SU-DHL-6 (cell line): ENCODE measurements around the gene LAPTM5.

Source experiments
- H2AFZ ChIP-seq: fragments of 200-600 bp; sonication (generic); 2 replicates; pipeline ENCODE4 v1.6.1; 2014; ENCODE audit warnings: low read depth, mild to moderate bottlenecking, moderate library complexity, mixed read lengths, antibody characterized with exemption, low read length; ENCODE audit not compliant: severe bottlenecking
- H3F3A ChIP-seq: fragments of 200-600 bp; shearing (Covaris generic); 2 replicates; pipeline ENCODE4 v1.6.0; 2016; ENCODE audit warnings: antibody characterized with exemption, mild to moderate bottlenecking; ENCODE audit not compliant: insufficient read depth
- H3K27ac ChIP-seq: fragments of 200-600 bp; sonication (generic); 2 replicates; pipeline ENCODE4 v1.5.1; 2016; ENCODE audit warnings: low read depth, mild to moderate bottlenecking, low read length, moderate library complexity, mixed read lengths
- H3K27me3 ChIP-seq: fragments of 200-600 bp; sonication (generic), shearing (Covaris generic); 2 replicates; pipeline ENCODE4 v1.6.0; 2014; ENCODE audit warnings: mild to moderate bottlenecking, low read length
- H3K36me3 ChIP-seq: fragments of 200-600 bp; sonication (generic); 2 replicates; pipeline ENCODE4 v1.6.1; 2014; ENCODE audit warnings: mild to moderate bottlenecking, low read length, mixed read lengths
- H3K4me2 ChIP-seq: fragments of 300-600, 200-600 bp; shearing (Covaris generic), sonication (generic); 2 replicates; pipeline ENCODE4 v1.6.0; 2014; ENCODE audit warnings: low read length, low read depth, mild to moderate bottlenecking; ENCODE audit not compliant: poor library complexity, severe bottlenecking
- H3K4me3 ChIP-seq: fragments of 200-600 bp; sonication (generic); 2 replicates; pipeline ENCODE4 v1.5.1; 2014; ENCODE audit warnings: antibody characterized with exemption, low read length, mild to moderate bottlenecking, mixed read lengths; ENCODE audit not compliant: insufficient read depth, poor library complexity, severe bottlenecking
- H3K79me2 ChIP-seq: fragments of 200-600 bp; sonication (generic); 2 replicates; pipeline ENCODE4 v1.6.1; 2014; ENCODE audit warnings: mild to moderate bottlenecking, low read length, moderate library complexity; ENCODE audit not compliant: insufficient read depth
- H3K9ac ChIP-seq: fragments of 200-600 bp; sonication (generic); 2 replicates; pipeline ENCODE4 v1.7.0; 2014; ENCODE audit warnings: mild to moderate bottlenecking, low read length
- H3K9me2 ChIP-seq: fragments of 200-600 bp; sonication (generic); replicated peaks from 2 replicates; pipeline ENCODE4 v1.6.1; 2014; ENCODE audit warnings: low read length; ENCODE audit not compliant: insufficient read depth
- H3K9me3 ChIP-seq: fragments of 200-600 bp; sonication (generic); 2 replicates; pipeline ENCODE4 v1.6.1; 2014; ENCODE audit warnings: low read length, mixed read lengths; ENCODE audit not compliant: insufficient read depth
- H4K20me1 ChIP-seq: fragments of 200-600 bp; sonication (generic); 2 replicates; pipeline ENCODE4 v1.6.1; 2014; ENCODE audit warnings: low read depth, mild to moderate bottlenecking, antibody characterized with exemption, low read length, moderate library complexity, mixed read lengths
- EZH2phosphoT487 ChIP-seq: fragments of 200-600 bp; sonication (generic), shearing (Covaris generic); conservative IDR thresholded peaks from 2 replicates; pipeline ENCODE4 v1.6.1; 2018; ENCODE audit warnings: mild to moderate bottlenecking, antibody characterized with exemption, low read length, moderate library complexity, mixed read lengths
- TF ChIP-seq, protein P1 (sequence below): fragments of 200-600 bp; sonication (generic); IDR thresholded peaks from one replicate; pipeline ENCODE4 v1.5.1; 2017; ENCODE audit warnings: antibody characterized with exemption, mild to moderate bottlenecking, low read length, moderate library complexity; ENCODE audit not compliant: insufficient read depth, poor library complexity, severe bottlenecking

Gene LAPTM5

DNA sequence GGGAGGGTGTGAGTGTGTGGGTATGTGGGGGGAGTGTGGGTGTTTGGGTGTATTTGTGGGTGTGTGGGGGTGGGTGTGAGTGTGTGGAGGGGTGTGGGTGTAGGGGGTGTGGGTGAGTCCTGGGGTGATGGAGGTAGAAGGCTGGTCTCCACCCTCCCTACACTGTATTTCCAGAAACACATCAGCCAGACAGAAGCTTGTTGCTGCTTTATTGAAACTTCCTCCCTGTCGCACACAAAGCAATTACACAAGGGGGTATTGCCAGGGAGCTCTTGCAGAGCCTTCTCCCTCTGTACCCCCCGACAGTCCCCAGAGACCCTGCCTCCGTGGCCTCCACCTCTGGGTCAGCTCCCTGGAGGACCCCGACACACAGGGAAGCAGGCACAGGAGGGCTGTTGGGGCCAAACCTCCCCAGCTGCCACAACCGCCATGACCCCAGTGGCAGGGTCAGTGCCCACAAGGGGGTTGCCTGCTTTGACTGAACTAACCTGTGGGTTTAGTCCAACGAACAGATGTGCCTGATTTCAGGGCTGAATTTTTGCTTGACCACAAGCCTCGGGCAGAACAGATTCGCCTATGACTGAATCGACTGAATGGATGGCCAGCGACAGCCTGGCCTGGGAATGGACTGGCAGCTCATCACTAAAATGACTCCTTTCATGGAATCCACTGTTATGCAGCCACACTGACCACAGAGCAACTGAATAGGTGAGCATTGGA lies 25.1 kb downstream of the LAPTM5 start:
- Histone ChIP-seq H3K4me2 (no peak overlapping the region), H3K9me3 (no peaks in the 10 kb centered on the region), H4K20me1 (no peaks in the 10 kb centered on the region), H3K27ac (peak overlapping the region; percentile 25; the same call in 1 of the 2 replicates), H3K27me3 (no peaks in the 10 kb centered on the region), H3K9ac (no peak overlapping the region), H3K79me2 (no peaks in the 10 kb centered on the region), H2AFZ (no peak overlapping the region), H3K9me2 (no peaks in the 10 kb centered on the region), H3K36me3 (peaks cover 12% of the 10 kb centered on the region; the same call in 1 of the 2 replicates), H3K4me3 (no peak overlapping the region), H3F3A (peaks cover 36% of the 10 kb centered on the region)
- TF ChIP-seq EZH2phosphoT487: no peak
- TF ChIP-seq, protein P1, sequence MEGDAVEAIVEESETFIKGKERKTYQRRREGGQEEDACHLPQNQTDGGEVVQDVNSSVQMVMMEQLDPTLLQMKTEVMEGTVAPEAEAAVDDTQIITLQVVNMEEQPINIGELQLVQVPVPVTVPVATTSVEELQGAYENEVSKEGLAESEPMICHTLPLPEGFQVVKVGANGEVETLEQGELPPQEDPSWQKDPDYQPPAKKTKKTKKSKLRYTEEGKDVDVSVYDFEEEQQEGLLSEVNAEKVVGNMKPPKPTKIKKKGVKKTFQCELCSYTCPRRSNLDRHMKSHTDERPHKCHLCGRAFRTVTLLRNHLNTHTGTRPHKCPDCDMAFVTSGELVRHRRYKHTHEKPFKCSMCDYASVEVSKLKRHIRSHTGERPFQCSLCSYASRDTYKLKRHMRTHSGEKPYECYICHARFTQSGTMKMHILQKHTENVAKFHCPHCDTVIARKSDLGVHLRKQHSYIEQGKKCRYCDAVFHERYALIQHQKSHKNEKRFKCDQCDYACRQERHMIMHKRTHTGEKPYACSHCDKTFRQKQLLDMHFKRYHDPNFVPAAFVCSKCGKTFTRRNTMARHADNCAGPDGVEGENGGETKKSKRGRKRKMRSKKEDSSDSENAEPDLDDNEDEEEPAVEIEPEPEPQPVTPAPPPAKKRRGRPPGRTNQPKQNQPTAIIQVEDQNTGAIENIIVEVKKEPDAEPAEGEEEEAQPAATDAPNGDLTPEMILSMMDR: no peak

DNA sequence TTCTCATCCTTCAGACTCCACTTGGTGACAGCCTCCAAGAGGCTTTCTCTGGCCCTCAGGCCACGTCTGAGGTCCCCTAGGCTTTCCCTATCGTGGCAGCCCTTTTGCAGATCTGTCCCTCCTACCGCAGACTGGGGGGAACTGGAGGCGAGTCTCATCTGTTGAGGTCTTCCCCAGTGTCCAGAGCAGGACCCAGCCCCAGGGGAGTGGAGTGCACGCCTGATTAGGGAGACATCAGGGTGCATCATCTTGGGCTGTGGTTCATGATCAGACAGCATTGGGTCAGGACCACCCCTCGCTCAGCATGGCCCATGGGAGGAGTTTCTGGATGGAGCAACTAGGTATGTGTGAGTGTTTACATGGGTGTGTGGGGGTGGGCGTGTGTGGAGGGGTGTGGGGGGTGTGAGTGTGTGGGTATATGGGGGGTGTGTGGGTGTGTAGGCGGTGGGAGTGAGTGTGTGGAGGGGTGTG lies 25.7 kb downstream of the LAPTM5 start:
- Histone ChIP-seq H3K4me3 (no peak overlapping the region), H3K36me3 (peaks cover 6% of the 10 kb centered on the region; the same call in 1 of the 2 replicates), H3K4me2 (no peak overlapping the region), H3K9ac (no peak overlapping the region), H3K27ac (no peak overlapping the region), H4K20me1 (no peaks in the 10 kb centered on the region), H3K27me3 (no peaks in the 10 kb centered on the region), H3K9me2 (no peaks in the 10 kb centered on the region), H3K9me3 (no peaks in the 10 kb centered on the region), H3K79me2 (no peaks in the 10 kb centered on the region), H2AFZ (no peak overlapping the region), H3F3A (peaks cover 33% of the 10 kb centered on the region)
- no peak for TF ChIP-seq EZH2phosphoT487
- TF ChIP-seq, protein P1: no peak

DNA sequence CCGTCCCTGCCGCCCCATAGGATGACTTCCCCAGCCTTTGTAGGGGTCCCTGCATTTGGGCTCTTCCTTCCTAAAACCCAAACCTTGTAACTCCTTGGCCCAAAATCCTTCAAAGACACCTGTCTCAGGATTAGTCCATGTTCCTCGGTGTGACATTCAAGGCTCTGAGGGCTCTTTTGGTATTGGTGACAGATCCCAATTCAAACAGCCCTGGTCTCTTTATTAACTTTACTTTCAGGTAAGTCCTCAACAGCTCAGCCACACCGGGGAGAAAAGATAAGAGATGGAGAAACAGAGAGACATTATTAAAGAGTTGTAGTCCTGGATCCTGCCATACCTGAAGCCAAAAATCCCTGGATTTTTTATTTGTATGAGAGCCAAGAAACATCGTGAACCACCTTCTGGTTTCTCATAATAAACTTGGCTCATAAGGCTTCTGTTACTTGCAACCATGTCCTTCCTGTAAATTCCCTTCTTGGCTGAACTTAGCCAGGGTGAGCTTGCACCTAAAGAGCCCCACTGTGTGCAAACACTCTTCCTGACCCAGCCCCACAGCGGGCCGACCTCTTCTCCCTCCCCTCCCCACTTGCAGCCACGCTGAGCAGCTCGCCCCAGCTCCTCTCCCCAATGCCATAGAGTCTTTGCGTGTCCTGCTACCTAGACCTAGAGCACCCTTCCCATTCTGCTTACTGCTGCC lies 26.3 kb downstream of the LAPTM5 start:
- no peak for TF ChIP-seq EZH2phosphoT487
- TF ChIP-seq, protein P1: no peak
- H3K4me3 ChIP-seq: no peak overlapping the region
- H3K36me3 ChIP-seq: 0 out of 2 replicates have a peak, but pooled peaks cover 3% of the 10 kb centered on the region
- no peaks in the 10 kb centered on the region for H3K27me3 ChIP-seq
- no peak overlapping the region for H3K4me2 ChIP-seq
- no peak overlapping the region for H3K9ac ChIP-seq
- no peaks in the 10 kb centered on the region for H4K20me1 ChIP-seq
- H3K79me2 ChIP-seq: no peaks in the 10 kb centered on the region
- H3K9me3 ChIP-seq: no peaks in the 10 kb centered on the region
- no peak overlapping the region for H2AFZ ChIP-seq
- peaks cover 30% of the 10 kb centered on the region for H3F3A ChIP-seq
- no peak overlapping the region for H3K27ac ChIP-seq
- no peaks in the 10 kb centered on the region for H3K9me2 ChIP-seq
